Colonic mucosa (tissue), 4 donors: ENCODE measurements around the gene PIGU. TPM values are rescaled to one million over a fixed set of nuclear protein-coding genes. Genes with fewer than 3 reads are reported as not detected.

Experiments used
- DNase-seq: peaks from one replicate; pipeline ENCODE4 v3.0.0-alpha.2; 2020
- H3K27ac ChIP-seq: fragments of 200-600 bp; one replicate; pipeline ENCODE4 v1.8.0; 2021
- H3K27me3 ChIP-seq: fragments of 200-600 bp; one replicate; pipeline ENCODE4 v1.8.0; 2021
- H3K36me3 ChIP-seq: fragments of 200-600 bp; one replicate; pipeline ENCODE4 v1.8.0; 2021
- H3K4me1 ChIP-seq: fragments of 200-600 bp; one replicate; pipeline ENCODE4 v1.8.0; 2021; ENCODE audit warnings: mild to moderate bottlenecking
- H3K4me3 ChIP-seq: fragments of 200-600 bp; one replicate; pipeline ENCODE4 v1.8.0; 2021
- H3K9ac ChIP-seq, 2 donors: one replicate each; pipeline ENCODE4 v1.7.0; 2013; ENCODE audit warnings: control low read depth in 2 of 2, low read depth in 2 of 2, low read length in 2 of 2
- H3K9me3 ChIP-seq: fragments of 200-600 bp; one replicate; pipeline ENCODE4 v1.8.0; 2021
- intact Hi-C: fragments of 100-400 bp; cut with DNase I; formaldehyde crosslinking; loops from one replicate; pipeline ENCODE4 v1.14.1; 2022
- total RNA-seq, 2 donors: library from RNA; stranded (reverse); fragmentation: NEBNext Ultra II Directional in 1 of 2; extraction: Animal tissue kit (Norgen Biotek cat#: 25700) in 1 of 2; gene quantifications; one replicate each; pipeline ENCODE4 v1.2.1, GENCODE V29; 2021
- TF ChIP-seq, protein P1 (sequence below): fragments of 200-600 bp; IDR thresholded peaks from one replicate; pipeline ENCODE4 v1.8.0; 2022; ENCODE audit warnings: antibody characterized with exemption, mild to moderate bottlenecking
- donor health status: healthy.
- donor health status: DM: no; HTN: no; CAD: no.
- donor health status: DM: no; HTN: no; CAD: no.

The PIGU gene
- total RNA-seq, 2 donors from 2014 or later = 22.3 to 32.6 TPM

DNA sequence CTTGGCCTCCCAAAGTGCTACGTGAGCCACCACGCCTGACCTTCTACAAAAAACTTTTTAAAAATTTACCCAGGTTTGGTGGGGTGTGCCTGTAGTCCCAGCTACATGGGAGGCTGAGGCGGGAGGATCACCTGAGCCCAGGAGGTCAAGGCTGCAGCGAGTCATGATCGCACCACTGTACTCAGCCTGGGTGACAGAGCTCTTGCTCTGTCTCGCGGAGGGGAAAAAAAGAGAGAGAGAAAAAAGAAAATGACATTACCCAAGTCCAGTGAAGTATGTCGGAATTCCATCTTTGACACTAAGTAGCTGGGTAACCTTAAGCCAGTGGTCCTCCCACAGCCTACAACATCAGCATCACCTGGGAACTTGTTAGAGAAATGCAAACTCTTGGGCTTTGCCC is 137.1 kb downstream of the PIGU start:
- intact Hi-C loops = no loop called here
- no peak overlapping the region for H3K27ac ChIP-seq
- TF ChIP-seq, protein P1, sequence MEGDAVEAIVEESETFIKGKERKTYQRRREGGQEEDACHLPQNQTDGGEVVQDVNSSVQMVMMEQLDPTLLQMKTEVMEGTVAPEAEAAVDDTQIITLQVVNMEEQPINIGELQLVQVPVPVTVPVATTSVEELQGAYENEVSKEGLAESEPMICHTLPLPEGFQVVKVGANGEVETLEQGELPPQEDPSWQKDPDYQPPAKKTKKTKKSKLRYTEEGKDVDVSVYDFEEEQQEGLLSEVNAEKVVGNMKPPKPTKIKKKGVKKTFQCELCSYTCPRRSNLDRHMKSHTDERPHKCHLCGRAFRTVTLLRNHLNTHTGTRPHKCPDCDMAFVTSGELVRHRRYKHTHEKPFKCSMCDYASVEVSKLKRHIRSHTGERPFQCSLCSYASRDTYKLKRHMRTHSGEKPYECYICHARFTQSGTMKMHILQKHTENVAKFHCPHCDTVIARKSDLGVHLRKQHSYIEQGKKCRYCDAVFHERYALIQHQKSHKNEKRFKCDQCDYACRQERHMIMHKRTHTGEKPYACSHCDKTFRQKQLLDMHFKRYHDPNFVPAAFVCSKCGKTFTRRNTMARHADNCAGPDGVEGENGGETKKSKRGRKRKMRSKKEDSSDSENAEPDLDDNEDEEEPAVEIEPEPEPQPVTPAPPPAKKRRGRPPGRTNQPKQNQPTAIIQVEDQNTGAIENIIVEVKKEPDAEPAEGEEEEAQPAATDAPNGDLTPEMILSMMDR = no peak
- H3K4me3 ChIP-seq = no peak overlapping the region
- no peak for DNase-seq
- H3K9ac ChIP-seq = no peak overlapping the region
- H3K36me3 ChIP-seq = peaks cover 18% of the 10 kb centered on the region
- peaks cover 9% of the 10 kb centered on the region for H3K4me1 ChIP-seq
- H3K9me3 ChIP-seq = no peaks in the 10 kb centered on the region
- no peaks in the 10 kb centered on the region for H3K27me3 ChIP-seq

DNA sequence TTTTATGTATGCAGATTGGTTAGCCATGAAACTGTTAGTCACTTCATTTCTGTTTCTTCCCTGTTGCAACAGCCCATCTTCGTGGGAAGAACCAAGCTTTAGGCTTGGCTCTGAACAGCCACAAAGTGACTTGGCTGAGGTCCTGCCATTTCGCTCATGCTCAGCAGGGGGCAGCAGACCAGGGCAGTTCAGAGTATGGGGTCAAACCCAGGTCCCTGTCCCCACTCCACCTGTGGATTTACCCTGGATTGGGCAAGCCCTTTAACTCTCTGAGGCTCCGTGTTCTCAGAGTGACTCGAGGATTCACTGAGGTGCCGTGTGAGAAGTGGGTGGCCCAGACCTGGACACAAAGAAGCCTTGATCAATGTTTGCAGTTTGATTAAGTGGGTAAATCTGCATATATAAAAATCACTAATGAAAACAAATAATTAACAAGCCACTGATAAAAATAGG is 138.2 kb downstream of the PIGU start:
- H3K36me3 ChIP-seq = peaks cover 24% of the 10 kb centered on the region
- H3K27ac ChIP-seq = no peak overlapping the region
- no peaks in the 10 kb centered on the region for H3K27me3 ChIP-seq
- no peak overlapping the region for H3K9ac ChIP-seq
- peaks cover 5% of the 10 kb centered on the region for H3K4me1 ChIP-seq
- intact Hi-C loops = no loop called here
- TF ChIP-seq, protein P1 = peak; percentile 76
- H3K9me3 ChIP-seq = no peaks in the 10 kb centered on the region
- no peak overlapping the region for H3K4me3 ChIP-seq
- peak; percentile 61 for DNase-seq

DNA sequence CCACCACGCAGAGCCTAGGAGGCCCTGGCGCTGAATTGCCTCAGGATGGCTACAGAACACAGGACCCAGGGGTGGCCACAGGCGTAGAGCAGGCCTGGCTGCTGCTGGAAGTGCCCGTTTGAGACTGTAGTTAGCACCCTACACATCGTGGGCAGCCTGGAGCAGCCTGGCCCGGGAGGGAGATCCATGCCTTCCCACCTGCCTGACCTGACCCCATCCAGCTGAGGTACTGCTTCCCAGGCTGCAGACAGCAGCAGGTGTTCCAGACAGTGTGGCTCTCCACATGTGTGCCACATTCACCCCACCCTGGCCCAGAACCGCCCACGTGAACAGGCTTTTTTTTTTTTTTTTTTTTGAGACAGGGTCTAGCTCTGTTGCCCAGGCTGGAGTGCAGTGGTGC is 139.2 kb downstream of the PIGU start:
- intact Hi-C loops = no loop called here
- Histone ChIP-seq H3K36me3 (peaks cover 24% of the 10 kb centered on the region), H3K4me1 (no peaks in the 10 kb centered on the region), H3K27ac (no peak overlapping the region), H3K9me3 (no peaks in the 10 kb centered on the region), H3K9ac (no peak overlapping the region), H3K27me3 (no peaks in the 10 kb centered on the region), H3K4me3 (no peak overlapping the region)
- TF ChIP-seq, protein P1 = no peak
- DNase-seq = no peak

DNA sequence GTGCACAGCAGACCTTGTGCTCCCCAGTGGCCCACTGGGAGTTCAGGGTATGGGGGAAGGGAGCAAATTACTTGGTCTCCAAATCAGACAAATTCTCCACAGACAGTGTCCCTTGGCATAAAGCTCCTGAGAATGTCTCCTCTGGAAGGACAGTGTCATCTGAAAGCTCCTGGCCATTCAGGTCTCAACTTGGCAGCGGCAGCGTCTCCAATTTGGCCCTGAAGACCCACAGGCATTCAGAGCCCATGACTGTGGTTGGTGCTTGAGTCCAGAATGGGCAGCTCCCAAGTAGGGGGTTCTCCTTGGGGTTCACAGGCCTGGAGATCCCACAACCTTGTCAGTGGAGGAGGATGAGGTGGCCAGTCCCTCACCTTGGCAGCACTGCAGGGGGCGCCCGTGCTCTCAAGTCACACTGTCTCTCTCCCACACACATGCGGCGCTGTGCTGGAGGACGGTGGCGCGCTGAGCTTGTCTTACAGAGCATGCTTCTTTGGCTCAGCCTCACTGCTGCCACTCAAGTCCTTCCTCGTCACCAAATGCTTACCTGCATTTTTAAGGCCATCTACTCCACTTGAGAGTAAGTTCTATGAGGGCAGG is 140.0 kb downstream of the PIGU start:
- no peak overlapping the region for H3K27ac ChIP-seq
- peak; percentile 71 for DNase-seq
- H3K27me3 ChIP-seq = no peaks in the 10 kb centered on the region
- H3K36me3 ChIP-seq = peaks cover 24% of the 10 kb centered on the region
- intact Hi-C loops = no loop called here
- no peaks in the 10 kb centered on the region for H3K9me3 ChIP-seq
- H3K9ac ChIP-seq = no peak overlapping the region
- H3K4me1 ChIP-seq = no peaks in the 10 kb centered on the region
- TF ChIP-seq, protein P1 = peak; percentile 37
- no peak overlapping the region for H3K4me3 ChIP-seq

DNA sequence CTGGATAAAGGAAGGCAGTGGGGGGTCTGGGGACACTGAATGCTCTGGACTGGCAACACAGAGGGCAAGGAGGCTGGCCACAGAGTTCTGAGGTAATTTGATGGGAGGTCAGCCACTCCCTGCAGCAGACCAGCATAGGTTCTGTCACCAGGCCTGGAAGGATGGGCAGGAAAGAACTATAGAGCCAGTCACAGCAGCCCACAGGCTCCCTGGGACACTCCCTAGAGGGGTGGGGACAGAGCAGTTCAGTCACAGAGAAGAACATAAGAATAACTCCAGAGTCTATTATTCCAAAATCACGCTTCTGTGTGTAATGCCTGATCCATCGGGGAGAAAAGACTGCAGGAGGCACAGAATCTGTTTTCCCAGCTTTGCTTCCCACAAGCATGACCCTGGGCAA is 141.0 kb downstream of the PIGU start:
- Histone ChIP-seq H3K36me3 (peaks cover 20% of the 10 kb centered on the region), H3K27ac (no peak overlapping the region), H3K9ac (no peak overlapping the region), H3K27me3 (no peaks in the 10 kb centered on the region), H3K4me1 (no peaks in the 10 kb centered on the region), H3K4me3 (no peak overlapping the region), H3K9me3 (no peaks in the 10 kb centered on the region)
- intact Hi-C loops = no loop called here
- no peak for DNase-seq
- TF ChIP-seq, protein P1 = no peak
